H1 (cell line): Measurements from ENCODE around the gene UBE2L6. TPM values are rescaled to one million over a fixed set of nuclear protein-coding genes. Genes with fewer than 3 reads are reported as not detected.

ENCODE experiments used
- CTCF ChIA-PET: fragments of 300-600 bp; sonication (Branson Sonifier 250); formaldehyde crosslinking; loops from one replicate; lab custom pipeline; 2021; ENCODE audit not compliant: partially characterized antibody; lab: Charles Lee
- POLR2A ChIA-PET: fragments of 300-600 bp; sonication (Branson Sonifier 250); formaldehyde crosslinking; loops from one replicate; lab custom pipeline; 2021; ENCODE audit warnings: inconsistent platforms; ENCODE audit not compliant: partially characterized antibody; lab: Charles Lee
- DNase-seq, 2 experiments: peaks; one replicate each; pipeline versions ENCODE4 v3.0.0 to v3.0.0-alpha.2; 2010 to 2022; ENCODE audit warnings: low spot score in 2 of 2, low read depth in 1 of 2, mixed read lengths in 1 of 2
- FAIRE-seq: peaks from 2 replicates; lab custom pipeline; 2011; peaks lifted over from hg19 to GRCh38; lab: Jason Lieb, UNC
- H2AFZ ChIP-seq: 2 replicates; pipeline ENCODE4 v1.8.1; 2012; ENCODE audit warnings: low read length, inconsistent platforms
- H2AK5ac ChIP-seq: 2 replicates; pipeline ENCODE4 v1.6.1; 2013; ENCODE audit warnings: low read depth, low read length
- H2BK120ac ChIP-seq: replicated peaks from 2 replicates; pipeline ENCODE3; 2013; ENCODE audit warnings: low read depth, low read length, inconsistent platforms
- H2BK12ac ChIP-seq: 2 replicates; pipeline ENCODE4 v1.6.1; 2013; ENCODE audit warnings: low read depth, low read length
- H2BK15ac ChIP-seq: 2 replicates; pipeline ENCODE4 v1.6.1; 2013; ENCODE audit warnings: low read length
- H2BK20ac ChIP-seq: 2 replicates; pipeline ENCODE4 v1.6.1; 2013; ENCODE audit warnings: low read length
- H2BK5ac ChIP-seq: 2 replicates; pipeline ENCODE4 v1.6.1; 2013; ENCODE audit warnings: low read depth, low read length
- H3K14ac ChIP-seq: 2 replicates; pipeline ENCODE4 v1.6.1; 2013; ENCODE audit warnings: inconsistent platforms; ENCODE audit not compliant: insufficient read length
- H3K18ac ChIP-seq: 2 replicates; pipeline ENCODE4 v1.6.1; 2013; ENCODE audit warnings: low read length; ENCODE audit errors: extremely low read depth
- H3K23ac ChIP-seq: 2 replicates; pipeline ENCODE4 v1.6.1; 2013; ENCODE audit warnings: inconsistent platforms; ENCODE audit not compliant: insufficient read length
- H3K23me2 ChIP-seq: 2 replicates; pipeline ENCODE4 v1.6.1; 2013; ENCODE audit warnings: low read depth, low read length
- H3K27ac ChIP-seq: 2 replicates; pipeline ENCODE4 v1.6.1; 2011; ENCODE audit warnings: low read depth, low read length, inconsistent platforms
- H3K27me3 ChIP-seq, 4 experiments: replicated peaks in 1 of 4; 1 replicate in 1 of 4; 2 replicates in 3 of 4; pipeline versions ENCODE4 v1.6.1 to v1.8.1; 2011 to 2013; ENCODE audit warnings: low read length in 3 of 4, mild to moderate bottlenecking in 3 of 4, inconsistent platforms in 2 of 4, mixed read lengths in 2 of 4, moderate library complexity in 1 of 4; ENCODE audit not compliant: control insufficient read depth in 3 of 4, insufficient read depth in 3 of 4; ENCODE audit errors: extremely low read depth in 1 of 4
- H3K36me3 ChIP-seq, 4 experiments: 2 replicates each; pipeline versions ENCODE4 v1.6.1 to v1.8.1; 2011 to 2013; ENCODE audit warnings: mild to moderate bottlenecking in 4 of 4, low read length in 3 of 4, moderate library complexity in 2 of 4, control low read depth in 1 of 4, inconsistent platforms in 1 of 4; ENCODE audit not compliant: insufficient read depth in 4 of 4, control insufficient read depth in 2 of 4
- H3K4ac ChIP-seq: replicated peaks from 2 replicates; pipeline ENCODE3; 2013; ENCODE audit warnings: low read length, low read depth, mixed read lengths, inconsistent platforms; ENCODE audit not compliant: insufficient read length
- H3K4me1 ChIP-seq, 4 experiments: replicated peaks in 1 of 4; 1 replicate in 1 of 4; 2 replicates in 3 of 4; pipeline versions ENCODE4 v1.6.1 to v1.8.1; 2011 to 2013; ENCODE audit warnings: low read length in 3 of 4, inconsistent platforms in 2 of 4, mixed read lengths in 1 of 4; ENCODE audit not compliant: insufficient read depth in 4 of 4, control insufficient read depth in 3 of 4
- H3K4me2 ChIP-seq, 2 experiments: 2 replicates each; pipeline versions ENCODE4 v1.6.1 to v1.8.1; 2011 to 2013; ENCODE audit warnings: low read depth in 2 of 2, low read length in 2 of 2, control low read depth in 1 of 2, inconsistent platforms in 1 of 2, mild to moderate bottlenecking in 1 of 2; ENCODE audit not compliant: insufficient read depth in 1 of 2
- H3K4me3 ChIP-seq, 4 experiments: fragments of 200-600, 300-600 bp in 1 of 4; sonication (generic), shearing (Covaris generic), sonication (Bioruptor Twin) in 1 of 4; 2 replicates each; pipeline versions ENCODE4 v1.5.1 to v1.8.1; 2011 to 2016; ENCODE audit warnings: low read length in 4 of 4, low read depth in 3 of 4, control low read depth in 2 of 4, inconsistent platforms in 2 of 4, mild to moderate bottlenecking in 2 of 4, mixed read lengths in 1 of 4, moderate library complexity in 1 of 4; ENCODE audit not compliant: insufficient read depth in 2 of 4; ENCODE audit errors: extremely low read depth in 1 of 4
- H3K56ac ChIP-seq: replicated peaks from 2 replicates; pipeline ENCODE3; 2013; ENCODE audit warnings: low read depth, mild to moderate bottlenecking, mixed read lengths, low read length, inconsistent platforms; ENCODE audit not compliant: insufficient read length
- H3K79me1 ChIP-seq: 2 replicates; pipeline ENCODE4 v1.6.1; 2013; ENCODE audit warnings: low read depth, low read length, control low read depth
- H3K79me2 ChIP-seq, 2 experiments: 2 replicates each; pipeline versions ENCODE4 v1.6.1 to v1.8.1; 2012 to 2013; ENCODE audit warnings: low read length in 2 of 2, mild to moderate bottlenecking in 2 of 2, inconsistent platforms in 1 of 2; ENCODE audit not compliant: insufficient read depth in 2 of 2, control insufficient read depth in 1 of 2
- H3K9ac ChIP-seq, 4 experiments: replicated peaks in 1 of 4; 1 replicate in 1 of 4; 2 replicates in 3 of 4; pipeline versions ENCODE4 v1.6.1 to v1.8.1; 2011 to 2013; ENCODE audit warnings: low read depth in 3 of 4, low read length in 3 of 4, control low read depth in 2 of 4, mild to moderate bottlenecking in 2 of 4, moderate library complexity in 2 of 4, inconsistent platforms in 1 of 4; ENCODE audit errors: extremely low read depth in 1 of 4
- H3K9me3 ChIP-seq, 2 experiments: 2 replicates each; pipeline versions ENCODE4 v1.6.1 to v1.8.1; 2012 to 2013; ENCODE audit warnings: mild to moderate bottlenecking in 2 of 2, moderate library complexity in 2 of 2, control low read depth in 1 of 2, inconsistent platforms in 1 of 2, low read depth in 1 of 2, low read length in 1 of 2, mixed read lengths in 1 of 2; ENCODE audit not compliant: insufficient read depth in 2 of 2
- H4K20me1 ChIP-seq, 2 experiments: replicated peaks in 1 of 2; 2 replicates each; pipeline versions ENCODE3 to v1.8.1; 2011 to 2013; ENCODE audit warnings: inconsistent platforms in 2 of 2, low read length in 2 of 2, mild to moderate bottlenecking in 1 of 2; ENCODE audit not compliant: insufficient read depth in 2 of 2, control insufficient read depth in 1 of 2
- H4K5ac ChIP-seq: 2 replicates; pipeline ENCODE4 v1.6.1; 2013; ENCODE audit warnings: low read length, low read depth, mixed read lengths, inconsistent platforms; ENCODE audit not compliant: insufficient read length
- H4K8ac ChIP-seq: 2 replicates; pipeline ENCODE4 v1.8.0; 2013; ENCODE audit warnings: mild to moderate bottlenecking, moderate library complexity, low read length, inconsistent platforms; ENCODE audit not compliant: insufficient read depth; ENCODE audit errors: extremely low read depth
- H4K91ac ChIP-seq: replicated peaks from 2 replicates; pipeline ENCODE3; 2013; ENCODE audit warnings: low read length, mixed read lengths, inconsistent platforms; ENCODE audit not compliant: insufficient read length
- EZH2 ChIP-seq: fragments of 200-600 bp; sonication (generic); IDR thresholded peaks from 2 replicates; pipeline ENCODE4 v1.7.1; 2012; ENCODE audit warnings: low read depth, mild to moderate bottlenecking, moderate library complexity, low read length, inconsistent platforms; ENCODE audit not compliant: severe bottlenecking
- GTF2F1 ChIP-seq: IDR thresholded peaks from 2 replicates; pipeline ENCODE4 v1.6.1; 2012; ENCODE audit warnings: low read depth, low read length, improper control_type of control experiment, borderline replicate concordance
- POLR2AphosphoS5 ChIP-seq: IDR thresholded peaks from 2 replicates; pipeline ENCODE4 v1.6.1; 2011; ENCODE audit warnings: low read depth, low read length
- TCF12 ChIP-seq: IDR thresholded peaks from 2 replicates; pipeline ENCODE4 v1.6.1; 2011; ENCODE audit warnings: low read depth, mild to moderate bottlenecking, low read length
- WGBS, 2 experiments: shearing (Covaris generic) in 1 of 2; methylation state at CpG; one replicate each; pipeline versions ENCODE4 v1.1.6 to v1.1.7; 2013 to 2015; ENCODE audit warnings: low lambda C conversion rate in 2 of 2, mixed read lengths in 2 of 2, inconsistent platforms in 1 of 2, low coverage in 1 of 2, missing lambda C conversion rate in 1 of 2; ENCODE audit not compliant: insufficient replicate concordance in 2 of 2, insufficient coverage in 1 of 2, insufficient read length in 1 of 2; ENCODE audit errors: extremely low coverage in 1 of 2, missing lambda C conversion rate in 1 of 2; 5-methylcytosine and 5-hydroxymethylcytosine counted together
- polyA plus RNA-seq, 7 experiments: library from polyadenylated mRNA; depleted of rRNA in 3 of 7; stranded (reverse) in 5 of 7; unstranded in 2 of 7; fragments of >200 nt in 5 of 7; fragments of 200-250 nt in 2 of 7; gene quantifications; 1 replicate in 5 of 7; 2 replicates in 1 of 7; 4 replicates in 1 of 7; pipeline versions ENCODE4 v1.2.1 to v1.2.3, GENCODE V29; 2011 to 2013; ENCODE audit warnings: missing spikeins in 2 of 7, mixed read lengths in 2 of 7
- total RNA-seq: library from RNA; stranded (reverse); fragmentation: NEBNext Ultra II Directional; extraction: Animal tissue kit (Norgen Biotek cat#: 25700); gene quantifications from 2 replicates; pipeline ENCODE4 v1.2.1, GENCODE V29; 2021

UBE2L6 gene
- total and polyA plus RNA-seq, 2 of the 8 experiments (the other 6 are each of a cell fraction or from before 2014, with no cell fraction given), result 67.8 to 89.2 TPM

- Histone ChIP-seq H3K4me1 (no peaks in the 10 kb centered on the region), H3K14ac (no peak overlapping the region), H3K23me2 (no peaks in the 10 kb centered on the region; the same call in 1 of the 2 replicates), H4K91ac (no peak overlapping the region), H3K27me3 (no peaks in the 10 kb centered on the region; a peak in 1 of 7 replicates), H4K5ac (no peak overlapping the region), H3K23ac (no peak overlapping the region), H2AFZ (no peak overlapping the region), H3K79me1 (no peaks in the 10 kb centered on the region), H3K9ac (no peak overlapping the region), H2BK5ac (no peak overlapping the region), H3K36me3 (peaks cover 2 to 42% (median 23%) of the 10 kb centered on the region in 4 experiments; a peak in 7 of 8 replicates), H3K4ac (no peak overlapping the region), H2BK12ac (no peak overlapping the region), H2BK20ac (no peak overlapping the region), H3K4me3 (no peak overlapping the region), H2BK15ac (no peak overlapping the region), H3K56ac (no peak overlapping the region), H3K18ac (no peak overlapping the region), H3K79me2 (no peaks in the 10 kb centered on the region), H3K4me2 (no peak overlapping the region), H3K27ac (no peak overlapping the region), H2AK5ac (no peak overlapping the region), H2BK120ac (no peak overlapping the region), H4K20me1 (peaks cover 0 to 1% of the 10 kb centered on the region in 2 experiments), H3K9me3 (no peaks in the 10 kb centered on the region), H4K8ac (no peak overlapping the region)
- TF ChIP-seq GTF2F1 (no peak), TCF12 (no peak), EZH2 (no peak), POLR2AphosphoS5 (no peak)
- POLR2A ChIA-PET, result interaction anchor here (1.0 to 7.2 kb wide), 3 partner anchors 18 to 98 kb away, joined by 5 to 47 read pairs (median 7); partner anchors contain the start of gene UBE2L6
- 95% methylated on average over 8 of the region's 8 CpGs; no CpG with 5 or more reads in 1 of the 2 experiments for WGBS, 2 experiments
- CTCF ChIA-PET, result interaction anchor here (0.7 to 4.9 kb wide), 10 partner anchors 10 to 207 kb away, joined by 3 to 34 read pairs (median 3); partner anchors contain the start of gene UBE2L6
- FAIRE-seq (no peak), DNase-seq (no peak)
Measured at GRCh38 chr11:57549983-57550382, 17.5 kb downstream of the UBE2L6 start.
